Activated CD4-positive, alpha-beta T cell treated with anti-CD3 and anti-CD28 coated beads for 36 hours (primary cell): Measurements from ENCODE around the gene UBE2Z. TPM values are rescaled to one million over a fixed set of nuclear protein-coding genes. Genes with fewer than 3 reads are reported as not detected.

Experiments
- ATAC-seq: fragments of 200-7000 bp; cut with Tn5 transposase; one replicate; pipeline ENCODE4 v1.10.0; 2021; ENCODE audit warnings: mild to moderate bottlenecking, moderate library complexity
- CTCF ChIA-PET: fragments of 350-600 bp; sonication (Branson Sonifier 250); formaldehyde crosslinking; loops from one replicate; lab custom pipeline; 2021; ENCODE audit warnings: antibody characterized with exemption; lab: Charles Lee
- POLR2A ChIA-PET: fragments of 350-600 bp; sonication (Branson Sonifier 250); formaldehyde crosslinking; loops from one replicate; lab custom pipeline; 2021; ENCODE audit warnings: antibody characterized with exemption, inconsistent platforms; lab: Charles Lee
- DNase-seq: peaks from one replicate; pipeline ENCODE4 v3.0.0-alpha.2; 2020
- H3K27ac Mint-ChIP-seq: one replicate; pipeline ENCODE4 v1.8.0; 2021; ENCODE audit warnings: mixed read lengths
- H3K27me3 Mint-ChIP-seq: one replicate; pipeline ENCODE4 v1.8.0; 2021; ENCODE audit warnings: mixed read lengths
- H3K36me3 Mint-ChIP-seq: one replicate; pipeline ENCODE4 v1.8.0; 2021; ENCODE audit warnings: low read depth, mixed read lengths
- H3K4me1 Mint-ChIP-seq: one replicate; pipeline ENCODE4 v1.8.0; 2021; ENCODE audit warnings: mixed read lengths
- H3K4me3 Mint-ChIP-seq: one replicate; pipeline ENCODE4 v1.8.0; 2021; ENCODE audit warnings: mild to moderate bottlenecking, moderate library complexity, mixed read lengths
- H3K9me3 Mint-ChIP-seq: one replicate; pipeline ENCODE4 v1.8.0; 2021; ENCODE audit warnings: low read depth, mixed read lengths
- intact Hi-C, 2 experiments: fragments of 100-400 bp; cut with DNase I in 1 of 2; cut with micrococcal nuclease in 1 of 2; formaldehyde crosslinking; loops; one replicate each; pipeline versions ENCODE4 v1.14.2 to v1.15.1; 2022 to 2024; cut with DNase I, micrococcal nuclease
- total RNA-seq, 2 experiments: library from RNA; stranded (reverse); gene quantifications; one replicate each; pipeline ENCODE4 v1.2.3, GENCODE V29; 2021

UBE2Z gene
- total RNA-seq, 2 experiments from 2014 or later, result 104 TPM

GRCh38 chr17:48954300-48954755 lies 46.1 kb downstream of the UBE2Z start:
- Mint-ChIP-seq H3K36me3 (no peaks in the 10 kb centered on the region), H3K4me3 (no peak overlapping the region), H3K27me3 (peaks cover 6% of the 10 kb centered on the region), H3K4me1 (peaks cover 3% of the 10 kb centered on the region), H3K9me3 (no peaks in the 10 kb centered on the region), H3K27ac (no peak overlapping the region)
- DNase-seq (peak; percentile 40), ATAC-seq (no peak)
- CTCF ChIA-PET, result no interaction called here
- intact Hi-C loops, result loop anchor here (2.0 to 10.0 kb wide), 2 partner anchors 78 to 80 kb away; no protein-coding TSS in a partner anchor
- POLR2A ChIA-PET, result no interaction called here

DNA sequence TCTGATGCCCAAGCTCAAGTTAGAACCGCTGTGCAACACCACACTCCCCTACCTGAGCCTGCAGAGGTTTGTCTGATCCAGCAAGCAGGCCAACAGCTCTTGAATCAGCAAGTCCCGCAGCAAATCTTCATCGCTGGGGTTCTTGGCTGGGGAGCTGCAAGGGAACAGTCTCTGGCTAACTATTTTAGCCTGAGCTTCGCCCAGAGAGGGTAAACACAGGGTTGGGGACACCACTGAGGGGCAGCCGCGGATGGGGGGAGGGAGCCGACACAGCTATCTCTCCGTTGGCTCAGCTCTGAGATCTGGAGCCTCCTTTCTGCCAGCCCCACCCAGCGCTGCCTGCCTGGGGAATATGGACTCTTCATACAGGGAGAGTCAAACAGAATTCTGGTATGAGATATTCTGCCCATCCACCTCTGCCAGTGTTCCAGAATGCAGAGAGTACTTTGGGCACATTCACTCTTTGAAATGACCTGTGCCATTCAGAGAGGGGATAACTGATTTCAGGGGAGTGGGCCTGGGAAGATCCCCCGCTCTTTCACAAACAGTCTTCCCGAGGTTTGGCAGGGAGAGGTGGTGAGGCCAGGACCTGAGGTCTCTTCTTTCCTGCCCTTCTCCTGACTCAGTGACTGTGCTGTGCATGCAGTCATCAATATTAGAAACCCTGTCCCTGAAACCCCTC lies 52.8 kb downstream of the UBE2Z start:
- H3K4me1 Mint-ChIP-seq, result no peaks in the 10 kb centered on the region
- H3K27ac Mint-ChIP-seq, result no peak overlapping the region
- H3K9me3 Mint-ChIP-seq, result no peaks in the 10 kb centered on the region
- H3K4me3 Mint-ChIP-seq, result no peak overlapping the region
- no peaks in the 10 kb centered on the region for H3K36me3 Mint-ChIP-seq
- DNase-seq, result no peak
- ChIA-PET CTCF (interaction anchor here (0.7 to 1.4 kb wide), 4 partner anchors 72 to 82 kb away, joined by 3 to 5 read pairs (median 4); no protein-coding TSS in a partner anchor), POLR2A (no interaction called here)
- intact Hi-C loops, result no loop called here
- ATAC-seq, result no peak
- H3K27me3 Mint-ChIP-seq, result peaks cover 33% of the 10 kb centered on the region

- intact Hi-C loops, result no loop called here
- Mint-ChIP-seq H3K27me3 (peaks cover 33% of the 10 kb centered on the region), H3K36me3 (no peaks in the 10 kb centered on the region), H3K4me1 (no peaks in the 10 kb centered on the region), H3K9me3 (no peaks in the 10 kb centered on the region), H3K4me3 (no peak overlapping the region), H3K27ac (no peak overlapping the region)
- no peak for DNase-seq
- ATAC-seq, result no peak
- POLR2A ChIA-PET, result no interaction called here
- CTCF ChIA-PET, result interaction anchor here (0.7 to 1.2 kb wide), 2 partner anchors 71 to 83 kb away, joined by 3 to 4 read pairs; no protein-coding TSS in a partner anchor
Observed at GRCh38 chr17:48961516-48962233, 53.5 kb downstream of the UBE2Z start.

DNA sequence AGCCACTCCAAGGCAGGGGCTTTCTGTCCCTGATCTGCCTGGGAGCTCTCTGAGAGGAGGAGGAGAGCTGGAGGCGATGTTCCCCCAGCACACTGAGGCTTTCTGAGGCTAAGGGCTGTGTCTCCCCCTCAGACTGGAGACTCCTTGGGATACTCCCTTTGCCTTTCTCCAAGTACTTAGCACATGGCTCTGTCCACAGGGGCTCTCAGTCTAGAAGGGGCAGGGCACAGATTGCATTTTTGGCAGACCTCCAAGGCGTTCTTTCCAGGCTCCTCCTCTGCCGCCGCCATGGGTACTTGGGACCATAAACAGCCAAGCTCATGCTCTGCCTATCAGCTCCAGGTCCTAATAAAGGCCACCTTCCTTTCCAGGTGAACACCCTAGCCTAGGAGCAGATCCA lies 62.0 kb downstream of the UBE2Z start:
- no peak overlapping the region for H3K4me3 Mint-ChIP-seq
- no peaks in the 10 kb centered on the region for H3K36me3 Mint-ChIP-seq
- H3K27me3 Mint-ChIP-seq, result peaks cover 26% of the 10 kb centered on the region
- no peak overlapping the region for H3K27ac Mint-ChIP-seq
- DNase-seq, result no peak
- CTCF ChIA-PET, result interaction anchor here (0.6 to 1.1 kb wide), 5 partner anchors 86 to 1781 kb away, joined by 3 read pairs; no protein-coding TSS in a partner anchor
- POLR2A ChIA-PET, result no interaction called here
- intact Hi-C loops, result no loop called here
- H3K4me1 Mint-ChIP-seq, result no peaks in the 10 kb centered on the region
- H3K9me3 Mint-ChIP-seq, result no peaks in the 10 kb centered on the region
- no peak for ATAC-seq

DNA sequence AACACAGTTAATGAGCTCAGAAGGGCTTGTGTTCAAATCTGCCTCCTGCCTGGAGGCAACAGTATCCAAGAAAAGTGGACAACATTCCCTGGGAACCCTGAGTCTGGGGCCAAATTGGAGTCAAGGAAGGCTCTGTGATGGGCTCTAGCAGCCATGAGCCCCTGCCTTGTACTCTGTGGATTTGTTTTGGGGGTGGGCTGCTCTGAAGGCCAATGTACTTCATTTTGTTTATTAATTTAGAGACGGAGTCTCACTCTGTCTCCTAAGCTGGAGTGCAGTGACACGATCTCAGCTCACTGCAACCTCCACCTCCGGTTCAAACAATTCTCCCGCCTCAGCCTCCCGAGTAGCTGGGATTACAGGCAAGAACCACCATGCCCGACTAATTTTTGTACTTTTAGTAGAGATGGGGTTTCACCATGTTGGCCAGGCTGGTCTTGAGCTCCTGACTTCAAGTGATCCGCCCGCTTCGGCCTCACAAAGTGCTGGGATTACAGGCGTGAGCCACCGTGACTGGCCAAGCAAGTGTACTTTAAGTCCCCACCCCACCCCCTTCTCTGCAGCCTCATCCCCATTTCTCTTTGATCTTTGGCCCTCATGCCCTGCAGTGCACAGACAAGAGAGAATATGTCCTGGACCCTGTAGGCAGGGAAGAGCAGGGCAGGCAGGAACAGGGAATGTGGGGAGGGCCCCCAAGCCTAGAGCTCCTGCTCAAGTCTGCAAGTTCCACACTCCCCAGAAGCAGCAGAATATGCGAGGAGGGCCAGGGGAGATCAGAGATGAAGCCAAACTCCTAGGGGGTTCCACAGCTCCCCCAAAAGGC lies 62.9 kb downstream of the UBE2Z start:
- no peak overlapping the region for H3K27ac Mint-ChIP-seq
- H3K36me3 Mint-ChIP-seq, result no peaks in the 10 kb centered on the region
- CTCF ChIA-PET, result interaction anchor here (0.6 to 1.1 kb wide), 5 partner anchors 45 to 1782 kb away, joined by 3 read pairs; no protein-coding TSS in a partner anchor
- H3K4me1 Mint-ChIP-seq, result no peaks in the 10 kb centered on the region
- no peak overlapping the region for H3K4me3 Mint-ChIP-seq
- POLR2A ChIA-PET, result interaction anchor here (0.7 kb wide), 1 partner anchor 1241 kb away, joined by 3 read pairs; no protein-coding TSS in a partner anchor
- no peaks in the 10 kb centered on the region for H3K9me3 Mint-ChIP-seq
- intact Hi-C loops, result no loop called here
- no peak for ATAC-seq
- no peak for DNase-seq
- peaks cover 23% of the 10 kb centered on the region for H3K27me3 Mint-ChIP-seq

DNA sequence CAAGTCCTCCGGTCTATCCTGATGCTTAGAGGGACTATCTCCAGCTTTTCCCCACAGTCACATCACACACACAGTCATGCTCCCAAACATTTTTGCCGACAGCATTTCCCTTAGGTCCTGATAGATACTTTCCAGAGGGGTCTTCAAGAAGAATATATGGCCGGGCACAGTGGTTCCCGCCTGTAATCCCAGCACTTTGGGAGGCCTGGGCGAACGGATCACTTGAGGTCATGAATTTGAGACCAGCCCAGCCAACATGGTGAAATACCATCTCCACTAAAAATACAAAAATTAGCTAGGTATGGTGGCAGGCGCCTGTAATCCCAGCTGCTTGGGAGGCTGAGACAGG lies 64.5 kb downstream of the UBE2Z start:
- ChIA-PET CTCF (interaction anchor here (1.0 kb wide), 1 partner anchor 43 kb away, joined by 3 read pairs; no protein-coding TSS in a partner anchor), POLR2A (no interaction called here)
- Mint-ChIP-seq H3K9me3 (no peaks in the 10 kb centered on the region), H3K36me3 (no peaks in the 10 kb centered on the region), H3K4me1 (no peaks in the 10 kb centered on the region), H3K27me3 (peaks cover 23% of the 10 kb centered on the region), H3K4me3 (no peak overlapping the region), H3K27ac (no peak overlapping the region)
- intact Hi-C loops, result no loop called here
- no peak for DNase-seq
- ATAC-seq, result no peak

DNA sequence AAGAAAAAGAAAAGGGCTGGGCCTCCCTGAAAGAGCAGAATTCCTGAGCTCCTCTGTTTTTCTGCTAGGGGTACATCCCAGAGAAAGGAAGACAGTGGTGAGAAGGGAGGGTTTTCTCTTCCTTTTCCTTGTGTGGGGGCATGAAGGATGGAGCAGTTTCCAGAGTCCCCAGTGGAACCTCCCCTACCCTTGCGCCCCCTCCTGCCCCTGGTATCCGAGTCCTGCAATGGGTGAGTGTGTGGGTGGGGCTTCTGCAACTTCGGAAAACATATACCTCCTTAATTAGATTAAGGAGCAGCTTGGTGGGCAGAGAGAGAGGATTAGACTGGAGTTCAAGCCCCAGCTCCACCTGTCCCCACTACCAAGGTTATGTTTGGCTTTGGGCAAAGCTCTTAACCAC lies 65.6 kb downstream of the UBE2Z start:
- CTCF ChIA-PET, result interaction anchor here (0.6 kb wide), 1 partner anchor 210 kb away, joined by 3 read pairs; no protein-coding TSS in a partner anchor
- no peaks in the 10 kb centered on the region for H3K36me3 Mint-ChIP-seq
- ATAC-seq (no peak), DNase-seq (no peak)
- intact Hi-C loops, result no loop called here
- POLR2A ChIA-PET, result no interaction called here
- H3K27me3 Mint-ChIP-seq, result peaks cover 23% of the 10 kb centered on the region
- no peak overlapping the region for H3K4me3 Mint-ChIP-seq
- H3K27ac Mint-ChIP-seq, result no peak overlapping the region
- no peaks in the 10 kb centered on the region for H3K4me1 Mint-ChIP-seq
- H3K9me3 Mint-ChIP-seq, result no peaks in the 10 kb centered on the region

Other genes with a start within 250 kb of the UBE2Z start
- not detected for gene PRAC1, start 185.9 kb upstream of the UBE2Z start, total RNA-seq
- gene PRAC2, start 185.2 kb upstream of the UBE2Z start, total RNA-seq, result not detected
- not detected for gene HOXB13, start 179.7 kb upstream of the UBE2Z start, total RNA-seq
- gene TTLL6, start 91.2 kb upstream of the UBE2Z start, total RNA-seq, result not detected
- 100 to 1,000 TPM in 1 of 2 experiments, 10 to 100 TPM in 1; 66.7 to 102 TPM for gene CALCOCO2, start 77.4 kb upstream of the UBE2Z start, total RNA-seq
- 100 to 1,000 TPM; 102 to 124 TPM for gene ATP5MC1, start 15.6 kb upstream of the UBE2Z start, total RNA-seq
- gene SNF8, start 36.4 kb downstream of the UBE2Z start, total RNA-seq, result 10 to 100 TPM; 59.5 to 94.0 TPM
- not detected for gene GIP, start 60.2 kb downstream of the UBE2Z start, total RNA-seq
- gene IGF2BP1, start 89.0 kb downstream of the UBE2Z start, total RNA-seq, result under 1 TPM; 0.43 to 0.97 TPM
- gene B4GALNT2, start 224.4 kb downstream of the UBE2Z start, total RNA-seq, result under 1 TPM in 1 of 2 experiments, not detected in 1; 0.02 TPM